Muscle of leg (tissue), 11 donors: ENCODE results near the gene TRIM66. TPM values are rescaled to one million over a fixed set of nuclear protein-coding genes. Genes with fewer than 3 reads are reported as not detected.

ENCODE experiments used
- DNase-seq: peaks from one replicate; pipeline ENCODE4 v3.0.0; 2013
- H3K27ac ChIP-seq: one replicate; pipeline ENCODE4 v1.5.1; 2013; ENCODE audit warnings: mild to moderate bottlenecking, low read length, control low read depth
- H3K27me3 ChIP-seq: one replicate; pipeline ENCODE4 v1.6.1; 2013; ENCODE audit warnings: low read length; ENCODE audit not compliant: control insufficient read depth, insufficient read depth
- H3K36me3 ChIP-seq: one replicate; pipeline ENCODE4 v1.6.1; 2013; ENCODE audit warnings: low read length; ENCODE audit not compliant: control insufficient read depth, insufficient read depth
- H3K4me1 ChIP-seq: one replicate; pipeline ENCODE4 v1.6.1; 2013; ENCODE audit warnings: low read length; ENCODE audit not compliant: control insufficient read depth, insufficient read depth
- H3K4me3 ChIP-seq: one replicate; pipeline ENCODE4 v1.5.1; 2013; ENCODE audit warnings: low read length, control low read depth
- H3K9me3 ChIP-seq: replicated peaks from 2 replicates; pipeline ENCODE4 v1.6.1; 2013; ENCODE audit warnings: low read depth, low read length; ENCODE audit not compliant: control insufficient read depth
- WGBS: methylation state at CpG from one replicate; pipeline ENCODE4 v1.1.5; 2013; ENCODE audit warnings: missing lambda C conversion rate; ENCODE audit not compliant: insufficient coverage; 5-methylcytosine and 5-hydroxymethylcytosine counted together
- polyA plus RNA-seq, 8 donors: library from polyadenylated mRNA; unstranded; fragments of 120-200 nt; gene quantifications; one replicate each; pipeline versions ENCODE4 v1.2.1 to v1.2.3, GENCODE V29; 2013; ENCODE audit warnings: inconsistent platforms in 1 of 8, low replicate concordance in 1 of 8; ENCODE audit not compliant: insufficient read length in 8 of 8, insufficient read depth in 1 of 8
- total RNA-seq: library from RNA; stranded (reverse); fragments of 120-200 nt; gene quantifications from one replicate; pipeline ENCODE4 v1.2.4, GENCODE V29; 2013

The TRIM66 gene
- total and polyA plus RNA-seq, 9 donors: 1.0 to 5.8 (median 2.8) TPM

DNA sequence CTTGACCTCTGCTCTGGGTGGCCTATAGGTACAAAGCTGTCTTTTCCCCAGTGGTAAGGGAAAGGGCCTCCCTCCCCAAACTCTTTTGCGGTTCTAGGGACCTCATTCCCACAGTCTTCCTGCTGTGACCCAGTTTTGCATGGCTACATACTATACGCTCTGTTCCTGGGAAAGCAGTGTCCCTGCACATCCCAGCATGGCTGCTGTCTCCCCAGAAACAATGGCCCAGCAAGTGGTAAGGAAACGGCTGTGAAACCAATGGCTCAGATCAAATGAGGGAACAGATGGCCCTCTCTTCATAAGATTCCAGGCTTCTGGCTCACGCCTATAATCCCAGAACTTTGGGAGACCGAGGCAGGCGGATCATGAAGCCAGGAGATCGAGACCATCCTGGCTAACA lies 41.2 kb upstream of the TRIM66 start:
- Histone ChIP-seq H3K36me3 (peaks cover 39% of the 10 kb centered on the region), H3K27ac (peak overlapping the region; percentile 92), H3K4me1 (peaks cover 71% of the 10 kb centered on the region), H3K4me3 (no peak overlapping the region), H3K9me3 (no peaks in the 10 kb centered on the region), H3K27me3 (no peaks in the 10 kb centered on the region)
- 90% methylated on average over 4 of the region's 7 CpGs for WGBS
- DNase-seq: no peak

DNA sequence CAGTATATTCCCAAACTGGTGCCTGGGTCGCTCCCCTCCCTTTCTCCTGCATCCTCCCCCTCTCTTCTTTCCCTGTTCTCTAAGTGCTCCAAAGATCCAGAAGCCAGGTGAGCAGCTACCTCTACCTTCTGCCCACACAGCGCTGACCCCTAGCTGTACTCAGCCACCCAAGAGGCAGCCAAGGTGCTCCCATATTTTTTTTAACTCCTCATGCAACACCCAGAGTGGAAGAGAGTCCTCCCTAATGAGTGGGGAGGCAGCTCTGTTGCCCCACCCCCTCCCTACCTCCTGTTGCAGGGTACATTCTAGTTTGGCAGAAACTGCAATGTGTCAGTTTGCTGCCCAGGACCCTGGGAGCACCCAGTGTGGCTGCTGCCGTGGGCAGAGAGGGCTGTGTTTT lies 40.3 kb upstream of the TRIM66 start:
- H3K4me3 ChIP-seq: no peak overlapping the region
- H3K4me1 ChIP-seq: peaks cover 70% of the 10 kb centered on the region
- 64% methylated on average over 1 of the region's 3 CpGs for WGBS
- no peaks in the 10 kb centered on the region for H3K9me3 ChIP-seq
- no peaks in the 10 kb centered on the region for H3K27me3 ChIP-seq
- H3K36me3 ChIP-seq: peaks cover 34% of the 10 kb centered on the region
- DNase-seq: no peak
- peak overlapping the region; percentile 92 for H3K27ac ChIP-seq

DNA sequence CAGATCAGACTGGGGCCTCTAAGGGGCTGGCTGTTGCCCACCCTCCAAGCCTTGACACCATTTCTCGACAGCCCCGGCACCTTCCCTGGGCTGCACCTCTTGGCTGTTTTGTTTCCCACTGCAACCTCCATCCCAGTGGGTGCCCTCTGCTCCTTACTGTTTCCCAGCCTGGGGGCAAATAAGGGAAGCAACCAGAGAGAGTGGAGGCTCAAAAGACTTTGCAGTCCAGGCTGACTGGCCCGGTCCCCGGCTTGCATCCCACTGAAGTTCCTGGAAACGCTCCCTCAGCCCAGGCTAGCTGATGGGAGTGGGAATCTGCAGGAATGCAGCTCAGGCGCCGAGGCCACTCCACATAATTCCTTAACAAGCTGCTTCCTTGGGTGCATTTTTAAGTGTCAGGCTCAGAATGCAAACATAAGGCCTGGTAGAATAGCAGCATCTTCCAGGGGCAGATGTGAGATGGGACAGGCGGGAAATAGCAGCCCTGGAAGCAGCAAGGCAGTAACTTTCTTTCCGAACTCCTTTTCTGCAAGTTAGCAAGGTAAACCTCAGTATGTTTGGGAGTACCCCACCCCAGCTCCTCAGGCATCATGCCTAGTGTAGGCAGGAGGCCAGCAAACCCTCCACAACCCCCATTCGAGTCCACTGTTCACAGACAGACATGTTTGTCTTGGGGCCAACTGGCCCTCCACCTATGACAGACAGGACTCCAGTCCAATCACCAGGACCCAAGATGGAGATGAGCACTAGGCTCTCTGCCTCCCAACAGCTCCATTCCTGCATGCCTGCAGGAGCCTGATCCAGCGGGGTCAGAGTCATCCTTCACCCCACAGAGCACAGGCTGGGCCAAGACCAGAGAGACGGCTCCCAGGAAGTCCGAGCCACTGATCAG lies 39.4 kb upstream of the TRIM66 start:
- DNase-seq: peak; percentile 89
- Histone ChIP-seq H3K4me1 (peaks cover 74% of the 10 kb centered on the region), H3K4me3 (no peak overlapping the region), H3K27ac (peak overlapping the region; percentile 92), H3K36me3 (peaks cover 43% of the 10 kb centered on the region), H3K9me3 (no peaks in the 10 kb centered on the region), H3K27me3 (no peaks in the 10 kb centered on the region)
- 7% methylated on average over 5 of the region's 13 CpGs for WGBS

DNA sequence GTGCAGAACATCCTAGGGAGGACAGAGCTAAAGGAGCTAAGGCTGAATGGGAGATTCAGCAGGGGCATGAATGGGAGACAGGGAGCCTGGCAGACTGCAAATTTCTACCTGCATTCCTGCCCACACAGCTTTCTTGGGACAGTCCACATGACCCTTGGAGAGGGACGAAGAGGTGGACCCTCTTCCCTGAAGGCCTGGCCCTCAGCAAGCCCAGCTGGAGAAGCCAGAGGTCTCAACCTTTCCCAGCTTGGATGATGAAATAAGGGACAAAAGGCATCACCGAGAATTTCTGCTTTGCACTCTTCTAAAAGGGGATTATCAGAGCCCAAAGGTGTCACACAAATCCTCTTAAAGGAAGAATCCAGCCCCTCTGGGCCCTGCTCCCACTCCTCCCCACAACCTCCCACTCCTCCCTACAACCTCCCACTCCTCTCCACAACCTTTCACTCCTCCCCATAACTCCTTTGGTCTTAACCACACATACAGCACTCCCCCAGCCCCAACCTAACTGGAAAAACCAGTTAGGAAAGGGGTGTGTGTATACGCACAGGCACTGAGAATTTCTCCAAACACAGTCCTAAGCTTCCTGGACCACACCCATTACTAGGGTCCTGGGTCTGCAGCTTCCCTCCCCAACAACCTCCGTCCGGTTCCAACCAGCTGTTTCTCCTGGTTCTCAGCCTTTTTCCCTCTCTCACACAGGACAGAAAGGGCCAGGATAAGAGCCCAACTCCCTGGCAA lies 38.6 kb upstream of the TRIM66 start:
- Histone ChIP-seq H3K36me3 (peaks cover 44% of the 10 kb centered on the region), H3K4me1 (peaks cover 82% of the 10 kb centered on the region), H3K27me3 (no peaks in the 10 kb centered on the region), H3K27ac (peak overlapping the region; percentile 92), H3K4me3 (no peak overlapping the region), H3K9me3 (no peaks in the 10 kb centered on the region)
- WGBS: 0% methylated on average over 1 of the region's 5 CpGs
- peak; percentile 89 for DNase-seq

DNA sequence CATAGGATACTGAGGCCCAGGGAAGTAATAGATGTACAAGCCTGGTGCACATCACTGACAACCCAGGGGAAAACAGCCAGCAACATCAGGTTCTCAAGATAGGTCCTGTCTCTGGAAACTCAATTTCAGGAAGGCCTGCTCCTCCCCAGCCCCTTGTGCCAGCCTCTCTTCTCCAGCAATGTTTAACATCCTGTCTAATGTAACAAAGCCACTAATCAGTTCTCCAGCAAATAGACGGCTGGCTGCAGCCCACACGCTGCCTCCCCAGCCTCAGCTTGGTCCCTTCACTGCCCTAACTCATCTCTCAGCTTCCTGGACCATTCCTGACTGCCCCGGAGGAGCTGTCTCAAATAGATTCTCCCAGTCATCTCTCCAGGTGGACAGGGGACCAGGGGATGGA lies 37.9 kb upstream of the TRIM66 start:
- Histone ChIP-seq H3K27ac (peak overlapping the region; percentile 92), H3K4me1 (peaks cover 89% of the 10 kb centered on the region), H3K4me3 (no peak overlapping the region), H3K27me3 (no peaks in the 10 kb centered on the region), H3K9me3 (no peaks in the 10 kb centered on the region), H3K36me3 (peaks cover 43% of the 10 kb centered on the region)
- peak; percentile 70 for DNase-seq
- 20% methylated on average over 1 of the region's 3 CpGs for WGBS

DNA sequence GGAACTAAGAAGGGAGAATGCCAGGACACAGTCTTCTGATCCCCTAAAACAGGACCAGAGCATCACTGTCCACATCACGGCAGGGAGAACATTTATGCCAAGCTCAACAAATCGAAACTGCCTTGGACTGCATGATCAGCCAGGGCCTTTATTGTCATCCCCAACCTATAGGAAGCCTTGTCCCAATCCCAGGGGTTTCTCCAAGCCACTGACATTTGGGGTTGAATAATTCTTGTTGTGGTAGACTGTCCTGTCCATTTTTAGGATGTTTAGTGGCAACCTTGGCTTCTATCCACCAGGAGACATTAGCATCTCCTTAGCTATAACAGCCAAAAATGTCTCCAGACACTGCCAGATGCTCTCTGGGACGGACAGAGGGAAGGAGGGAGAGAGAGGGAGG lies 37.3 kb upstream of the TRIM66 start:
- Histone ChIP-seq H3K4me3 (no peak overlapping the region), H3K4me1 (peaks cover 94% of the 10 kb centered on the region), H3K9me3 (no peaks in the 10 kb centered on the region)

DNA sequence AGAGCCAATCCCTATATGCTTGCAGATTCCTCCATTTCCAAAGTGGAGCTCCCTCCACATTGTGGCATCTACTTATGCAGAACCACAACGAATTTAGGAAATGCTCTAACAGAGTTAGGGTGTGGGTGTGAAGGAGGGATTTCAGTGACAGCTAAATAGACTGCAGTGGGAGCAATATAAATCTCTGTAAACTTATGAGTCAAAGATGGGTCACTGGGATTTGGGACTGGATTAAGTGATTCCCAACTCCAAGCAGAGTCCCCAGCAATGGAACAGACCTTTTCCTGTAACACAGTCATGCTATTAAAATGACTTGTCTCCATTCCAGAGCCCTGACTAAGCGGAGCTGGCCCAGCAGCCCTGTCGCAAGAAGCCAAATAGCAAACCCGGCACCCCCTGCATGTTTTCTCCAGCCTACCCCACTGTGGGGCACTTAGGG lies 36.8 kb upstream of the TRIM66 start:
- H3K27ac ChIP-seq: peak overlapping the region; percentile 92
- H3K9me3 ChIP-seq: no peaks in the 10 kb centered on the region
- peaks cover 43% of the 10 kb centered on the region for H3K36me3 ChIP-seq
- peaks cover 97% of the 10 kb centered on the region for H3K4me1 ChIP-seq
- no CpG with 5 or more reads among the region's 4 CpGs for WGBS
- peak; percentile 94 for DNase-seq
- no peaks in the 10 kb centered on the region for H3K27me3 ChIP-seq
- H3K4me3 ChIP-seq: no peak overlapping the region

More for the DNA sequence above, 37.3 kb upstream of the TRIM66 start:
- Histone ChIP-seq H3K36me3 (peaks cover 43% of the 10 kb centered on the region), H3K27ac (peak overlapping the region; percentile 92), H3K27me3 (no peaks in the 10 kb centered on the region)
- DNase-seq: peak; percentile 53
- whole genome bisulfite sequencing: no CpG with 5 or more reads among the region's 3 CpGs

DNA sequence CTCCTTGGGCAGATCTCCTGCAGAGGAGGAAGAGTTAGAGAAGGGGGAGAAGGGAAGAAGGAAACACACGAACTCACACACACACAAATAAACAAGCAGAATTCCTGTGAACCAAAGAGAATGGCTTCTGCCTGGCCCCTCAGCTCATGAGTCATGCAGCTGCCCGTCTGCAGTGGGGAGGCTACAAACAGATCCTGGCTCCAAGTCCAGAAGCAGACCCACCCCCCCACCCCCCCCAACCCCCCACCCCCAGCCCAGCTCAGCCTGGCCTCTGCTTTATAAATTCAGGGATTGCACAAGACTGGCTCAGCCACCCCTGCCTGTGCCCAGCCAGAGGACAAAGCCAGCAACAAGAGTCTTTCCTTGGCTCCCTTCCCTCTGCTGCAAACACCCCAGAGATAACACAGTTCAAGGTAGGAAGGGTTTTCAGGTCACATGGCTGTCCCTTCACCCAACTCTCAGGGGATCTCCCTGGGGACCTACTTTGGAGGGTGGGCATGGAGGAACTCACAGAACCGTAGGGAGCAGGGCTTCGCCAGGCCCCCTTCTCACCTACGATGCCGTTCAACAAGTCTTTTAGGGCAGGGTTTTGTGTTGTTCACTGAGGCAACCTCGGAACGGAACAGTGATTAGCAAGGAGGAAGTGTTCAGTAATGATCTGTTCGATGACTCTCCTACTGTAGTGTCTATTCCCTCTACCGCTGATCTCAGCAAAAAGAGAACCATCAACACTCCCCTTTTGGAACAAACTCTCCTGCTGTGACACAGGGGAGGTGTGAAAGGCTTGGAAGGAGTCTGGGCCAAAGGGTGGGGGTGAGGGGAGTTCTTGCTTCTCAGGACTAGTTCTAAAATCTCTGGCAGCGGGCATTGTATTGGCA lies 35.6 kb upstream of the TRIM66 start:
- no peak overlapping the region for H3K4me3 ChIP-seq

DNA sequence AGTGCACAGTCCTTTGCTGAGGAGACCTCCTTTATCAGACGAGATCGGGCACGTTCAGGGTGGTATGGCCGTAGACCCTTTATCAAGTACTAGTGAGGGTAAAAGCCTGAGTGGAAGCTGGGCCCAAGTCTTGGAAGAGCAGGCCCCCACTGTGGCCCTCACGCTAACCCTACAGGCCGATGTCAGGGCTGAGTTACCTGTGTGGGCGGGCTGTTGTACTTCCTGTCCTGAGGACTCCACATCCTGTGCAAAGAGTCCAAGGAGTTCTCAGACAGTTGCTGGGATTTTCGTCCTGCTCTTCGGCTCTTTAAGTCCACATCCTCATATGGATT lies 35.0 kb upstream of the TRIM66 start:
- H3K4me1 ChIP-seq: peaks cover 90% of the 10 kb centered on the region
- H3K27me3 ChIP-seq: no peaks in the 10 kb centered on the region
- DNase-seq: no peak
- no peak overlapping the region for H3K4me3 ChIP-seq
- peak overlapping the region; percentile 85 for H3K27ac ChIP-seq
- no peaks in the 10 kb centered on the region for H3K9me3 ChIP-seq
- WGBS: 63% methylated on average over 8 of the region's 9 CpGs
- peaks cover 47% of the 10 kb centered on the region for H3K36me3 ChIP-seq

More for the DNA sequence above, 35.6 kb upstream of the TRIM66 start:
- H3K27ac ChIP-seq: peak overlapping the region; percentile 92
- no peaks in the 10 kb centered on the region for H3K27me3 ChIP-seq
- 39% methylated on average over 3 of the region's 11 CpGs for WGBS
- peaks cover 96% of the 10 kb centered on the region for H3K4me1 ChIP-seq
- no peaks in the 10 kb centered on the region for H3K9me3 ChIP-seq
- peaks cover 44% of the 10 kb centered on the region for H3K36me3 ChIP-seq
- DNase-seq: peak; percentile 86
